HCT116 (cell line): ENCODE results near the gene VWF. TPM values are rescaled to one million over a fixed set of nuclear protein-coding genes. Genes with fewer than 3 reads are reported as not detected.

Source experiments
- ATAC-seq: fragments of 200-7000 bp; cut with Tn5 transposase; 2 replicates; pipeline ENCODE4 v1.9.1; 2020; ENCODE audit warnings: mild to moderate bottlenecking, moderate library complexity
- BruUV-seq: library from RNA; stranded (reverse); fragments of 400-500 nt; replicated peaks from 2 replicates; lab custom pipeline; 2021; lab: Mats Ljungman, UMichigan
- CTCF ChIA-PET: fragments of 300-600 bp; sonication (Branson Sonifier 250); formaldehyde crosslinking; loops from one replicate; lab custom pipeline; 2021; ENCODE audit warnings: antibody characterized with exemption; lab: Charles Lee
- POLR2A ChIA-PET: fragments of 300-600, 350-600 bp; sonication (Branson Sonifier 250); formaldehyde crosslinking; loops from one replicate; lab custom pipeline; 2021; ENCODE audit warnings: antibody characterized with exemption; lab: Charles Lee
- RAD21 ChIA-PET, 2 experiments: fragments of 300-600 bp; sonication (Branson Sonifier 250); formaldehyde crosslinking; loops; one replicate each; lab custom pipeline; 2023; ENCODE audit warnings: low total read pairs in 2 of 2; ENCODE audit not compliant: uncharacterized antibody in 2 of 2, unreplicated experiment in 2 of 2, low non-redundant PET in 1 of 2; lab: Charles Lee
- DNase-seq: peaks from one replicate; pipeline ENCODE4 v3.0.0-alpha.2; 2010; ENCODE audit warnings: low read depth, low spot score
- H2AFZ ChIP-seq: fragments of 200-600 bp; shearing (Covaris generic), sonication (generic); 2 replicates; pipeline ENCODE4 v1.6.1; 2017; ENCODE audit warnings: low read depth, mixed run types, mixed read lengths, antibody characterized with exemption, low read length; ENCODE audit not compliant: poor library complexity, severe bottlenecking
- H3K27ac ChIP-seq: 2 replicates; pipeline ENCODE4 v1.5.1; 2012; ENCODE audit warnings: low read depth, low read length
- H3K27me3 ChIP-seq: fragments of 200-600 bp; sonication (generic); 2 replicates; pipeline ENCODE4 v1.6.1; 2016; ENCODE audit warnings: mixed run types, low read length, mixed read lengths; ENCODE audit not compliant: insufficient read depth
- H3K36me3 ChIP-seq, 2 experiments: fragments of 200-500 bp in 1 of 2; fragments of 200-600 bp in 1 of 2; sonication (Bioruptor generic) in 1 of 2; sonication (generic) in 1 of 2; 2 replicates each; pipeline versions ENCODE4 v1.5.1 to v1.6.1; 2014 to 2016; ENCODE audit warnings: low read length in 2 of 2, inconsistent platforms in 1 of 2, mixed read lengths in 1 of 2, mixed run types in 1 of 2; ENCODE audit not compliant: insufficient read depth in 2 of 2, control insufficient read depth in 1 of 2
- H3K4me1 ChIP-seq, 2 experiments: fragments of 200-600 bp in 1 of 2; sonication (generic) in 1 of 2; 2 replicates each; pipeline versions ENCODE4 v1.5.1 to v1.6.1; 2012 to 2017; ENCODE audit warnings: low read length in 2 of 2, inconsistent platforms in 1 of 2, mild to moderate bottlenecking in 1 of 2, mixed read lengths in 1 of 2, mixed run types in 1 of 2, moderate library complexity in 1 of 2; ENCODE audit not compliant: insufficient read depth in 2 of 2, control insufficient read depth in 1 of 2
- H3K4me2 ChIP-seq: fragments of 200-600 bp; sonication (generic); 2 replicates; pipeline ENCODE4 v1.6.1; 2017; ENCODE audit warnings: mixed run types, low read length, mixed read lengths
- H3K4me3 ChIP-seq, 2 experiments: fragments of 200-600 bp in 1 of 2; sonication (generic) in 1 of 2; replicated peaks in 1 of 2; 2 replicates each; pipeline ENCODE4 v1.5.1; 2011 to 2016; ENCODE audit warnings: low read length in 2 of 2, control low read depth in 1 of 2, low read depth in 1 of 2, mild to moderate bottlenecking in 1 of 2, mixed read lengths in 1 of 2, mixed run types in 1 of 2
- H3K79me2 ChIP-seq: fragments of 200-600 bp; sonication (generic); 2 replicates; pipeline ENCODE4 v1.6.1; 2017; ENCODE audit warnings: mild to moderate bottlenecking, mixed run types, low read length, moderate library complexity, mixed read lengths; ENCODE audit not compliant: insufficient read depth
- H3K9ac ChIP-seq: fragments of 200-600 bp; sonication (generic); 2 replicates; pipeline ENCODE4 v1.6.1; 2016; ENCODE audit warnings: low read length, mixed read lengths
- H3K9me2 ChIP-seq: fragments of 200-600 bp; sonication (generic), shearing (Covaris generic); 2 replicates; pipeline ENCODE4 v1.6.1; 2017; ENCODE audit warnings: mixed run types, mild to moderate bottlenecking, moderate library complexity; ENCODE audit not compliant: insufficient read depth
- H3K9me3 ChIP-seq, 2 experiments: fragments of 200-500 bp in 1 of 2; fragments of 200-600 bp in 1 of 2; sonication (Bioruptor generic) in 1 of 2; sonication (generic) in 1 of 2; 2 replicates each; pipeline ENCODE4 v1.6.1; 2014 to 2017; ENCODE audit warnings: low read length in 2 of 2, mixed read lengths in 2 of 2, inconsistent platforms in 1 of 2, low read depth in 1 of 2, mild to moderate bottlenecking in 1 of 2, mixed run types in 1 of 2, moderate library complexity in 1 of 2; ENCODE audit not compliant: control insufficient read depth in 1 of 2, insufficient read depth in 1 of 2
- H4K20me1 ChIP-seq: fragments of 200-600 bp; sonication (generic), shearing (Covaris generic); 2 replicates; pipeline ENCODE4 v1.6.1; 2017; ENCODE audit warnings: mixed run types, mild to moderate bottlenecking, moderate library complexity; ENCODE audit not compliant: insufficient read depth
- CBX3 ChIP-seq: IDR thresholded peaks from 2 replicates; pipeline ENCODE4 v1.6.1; 2012; ENCODE audit warnings: low read depth
- EZH2phosphoT487 ChIP-seq: fragments of 200-600 bp; IDR thresholded peaks from 2 replicates; pipeline ENCODE4 v1.6.1; 2018; ENCODE audit warnings: antibody characterized with exemption, borderline replicate concordance
- FOSL1 ChIP-seq: IDR thresholded peaks from 2 replicates; pipeline ENCODE4 v1.6.1; 2012; ENCODE audit warnings: low read depth
- JUND ChIP-seq: IDR thresholded peaks from 2 replicates; pipeline ENCODE4 v1.6.1; 2012
- POLR2A ChIP-seq: IDR thresholded peaks from 2 replicates; pipeline ENCODE4 v1.7.0; 2011; ENCODE audit warnings: borderline replicate concordance; ENCODE audit not compliant: insufficient read depth, insufficient read length; ENCODE audit errors: extremely low read depth
- POLR2AphosphoS5 ChIP-seq: IDR thresholded peaks from 2 replicates; pipeline ENCODE4 v1.6.1; 2011; ENCODE audit warnings: mild to moderate bottlenecking, low read depth, low read length, moderate library complexity
- RAD21 ChIP-seq: IDR thresholded peaks from 2 replicates; pipeline ENCODE4 v1.6.1; 2012; ENCODE audit warnings: low read depth, mild to moderate bottlenecking
- SIN3A ChIP-seq: IDR thresholded peaks from 2 replicates; pipeline ENCODE4 v1.6.1; 2012; ENCODE audit warnings: low read depth
- SP1 ChIP-seq: IDR thresholded peaks from 2 replicates; pipeline ENCODE4 v1.6.1; 2012; ENCODE audit warnings: low read depth
- SRF ChIP-seq: IDR thresholded peaks from 2 replicates; pipeline ENCODE4 v1.6.1; 2012; ENCODE audit warnings: low read depth
- TCF7L2 ChIP-seq: IDR thresholded peaks from 2 replicates; pipeline ENCODE4 v1.7.0; 2011; ENCODE audit warnings: borderline replicate concordance, inconsistent platforms; ENCODE audit not compliant: insufficient read depth, insufficient read length; ENCODE audit errors: extremely low read depth
- ZNF274 ChIP-seq: fragments of 200-500 bp; sonication (Bioruptor generic); IDR thresholded peaks from 2 replicates; pipeline ENCODE4 v1.6.1; 2014; ENCODE audit warnings: mild to moderate bottlenecking, low read depth, low read length, inconsistent platforms
- intact Hi-C: fragments of 100-400 bp; cut with micrococcal nuclease; formaldehyde crosslinking; loops from 2 replicates; pipeline ENCODE4 v1.10.0; 2022
- total RNA-seq: library from RNA; stranded (reverse); gene quantifications from one replicate; pipeline ENCODE4 v1.2.1, GENCODE V29; 2021; ENCODE audit not compliant: unreplicated experiment
- TF ChIP-seq, protein P1 (sequence below): IDR thresholded peaks from 2 replicates; pipeline ENCODE4 v1.6.1; 2012; ENCODE audit warnings: low read depth
- TF ChIP-seq, protein P2 (sequence below): IDR thresholded peaks from 2 replicates; pipeline ENCODE4 v1.6.1; 2012

The VWF gene
- total RNA-seq, 1 experiment from 2014 or later: 0.57 TPM

DNA sequence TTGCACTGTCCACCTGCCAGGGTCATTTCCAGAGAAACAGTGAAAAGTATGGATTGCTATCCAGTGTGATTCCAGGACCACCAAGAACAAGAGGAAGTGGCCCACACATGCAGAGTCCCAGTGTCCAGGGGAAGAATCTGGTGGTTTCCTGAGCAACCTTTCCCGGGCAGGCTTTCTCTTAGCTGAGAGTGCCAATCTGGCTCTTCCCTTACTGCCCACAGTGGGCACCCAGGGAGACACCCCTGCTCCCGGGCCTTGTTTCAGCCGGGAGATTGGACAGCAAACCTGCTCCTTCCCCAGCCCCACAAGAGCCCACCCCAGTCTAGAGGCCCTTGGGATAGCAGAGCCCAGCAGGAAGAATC is 62.1 kb downstream of the VWF start:
- Histone ChIP-seq H3K9me3 (no peaks in the 10 kb centered on the region), H3K36me3 (no peaks in the 10 kb centered on the region), H3K9me2 (no peaks in the 10 kb centered on the region), H3K9ac (no peak overlapping the region), H4K20me1 (no peaks in the 10 kb centered on the region), H3K4me2 (no peak overlapping the region), H3K4me1 (peaks cover 0 to 15% of the 10 kb centered on the region in 2 experiments; a peak in 3 of 4 replicates), H3K4me3 (no peak overlapping the region), H3K27me3 (no peaks in the 10 kb centered on the region), H3K79me2 (no peaks in the 10 kb centered on the region), H3K27ac (no peak overlapping the region), H2AFZ (no peak overlapping the region)
- BruUV-seq: no TSS peak
- ChIA-PET CTCF (interaction anchor here (1.1 kb wide), 1 partner anchor 222 kb away, joined by 3 read pairs; no protein-coding TSS in a partner anchor), POLR2A (no interaction called here), RAD21 (no interaction called here)
- DNase-seq: no peak
- intact Hi-C loops: loop anchor here (2.0 kb wide), 1 partner anchor 402 kb away; no protein-coding TSS in a partner anchor
- TF ChIP-seq POLR2A (no peak), ZNF274 (no peak), EZH2phosphoT487 (no peak), RAD21 (no peak), FOSL1 (no peak), SP1 (no peak), TCF7L2 (no peak), SIN3A (no peak), CBX3 (no peak), JUND (no peak), SRF (no peak), POLR2AphosphoS5 (no peak)
- TF ChIP-seq, protein P1, sequence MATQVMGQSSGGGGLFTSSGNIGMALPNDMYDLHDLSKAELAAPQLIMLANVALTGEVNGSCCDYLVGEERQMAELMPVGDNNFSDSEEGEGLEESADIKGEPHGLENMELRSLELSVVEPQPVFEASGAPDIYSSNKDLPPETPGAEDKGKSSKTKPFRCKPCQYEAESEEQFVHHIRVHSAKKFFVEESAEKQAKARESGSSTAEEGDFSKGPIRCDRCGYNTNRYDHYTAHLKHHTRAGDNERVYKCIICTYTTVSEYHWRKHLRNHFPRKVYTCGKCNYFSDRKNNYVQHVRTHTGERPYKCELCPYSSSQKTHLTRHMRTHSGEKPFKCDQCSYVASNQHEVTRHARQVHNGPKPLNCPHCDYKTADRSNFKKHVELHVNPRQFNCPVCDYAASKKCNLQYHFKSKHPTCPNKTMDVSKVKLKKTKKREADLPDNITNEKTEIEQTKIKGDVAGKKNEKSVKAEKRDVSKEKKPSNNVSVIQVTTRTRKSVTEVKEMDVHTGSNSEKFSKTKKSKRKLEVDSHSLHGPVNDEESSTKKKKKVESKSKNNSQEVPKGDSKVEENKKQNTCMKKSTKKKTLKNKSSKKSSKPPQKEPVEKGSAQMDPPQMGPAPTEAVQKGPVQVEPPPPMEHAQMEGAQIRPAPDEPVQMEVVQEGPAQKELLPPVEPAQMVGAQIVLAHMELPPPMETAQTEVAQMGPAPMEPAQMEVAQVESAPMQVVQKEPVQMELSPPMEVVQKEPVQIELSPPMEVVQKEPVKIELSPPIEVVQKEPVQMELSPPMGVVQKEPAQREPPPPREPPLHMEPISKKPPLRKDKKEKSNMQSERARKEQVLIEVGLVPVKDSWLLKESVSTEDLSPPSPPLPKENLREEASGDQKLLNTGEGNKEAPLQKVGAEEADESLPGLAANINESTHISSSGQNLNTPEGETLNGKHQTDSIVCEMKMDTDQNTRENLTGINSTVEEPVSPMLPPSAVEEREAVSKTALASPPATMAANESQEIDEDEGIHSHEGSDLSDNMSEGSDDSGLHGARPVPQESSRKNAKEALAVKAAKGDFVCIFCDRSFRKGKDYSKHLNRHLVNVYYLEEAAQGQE: no peak
- TF ChIP-seq, protein P2, sequence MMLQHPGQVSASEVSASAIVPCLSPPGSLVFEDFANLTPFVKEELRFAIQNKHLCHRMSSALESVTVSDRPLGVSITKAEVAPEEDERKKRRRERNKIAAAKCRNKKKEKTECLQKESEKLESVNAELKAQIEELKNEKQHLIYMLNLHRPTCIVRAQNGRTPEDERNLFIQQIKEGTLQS: no peak
- ATAC-seq: no peak
